Testis (tissue), 2 donors: Measurements from ENCODE around the gene GPR137.

ENCODE experiments used
- POLR2A ChIP-seq: fragments of 450-650 bp; IDR thresholded peaks from one replicate; pipeline ENCODE4 v1.6.1; 2017; ENCODE audit warnings: antibody characterized with exemption, mild to moderate bottlenecking, moderate library complexity
- TF ChIP-seq, protein P1 (sequence below), 3 experiments: fragments of 450-650 bp in 2 of 3; fragments of 200-600 bp in 1 of 3; sonication (generic) in 1 of 3; IDR thresholded peaks; one replicate each; pipeline ENCODE4 v1.5.1; 2016 to 2019; ENCODE audit warnings: antibody characterized with exemption in 3 of 3, mild to moderate bottlenecking in 2 of 3, moderate library complexity in 1 of 3

DNA sequence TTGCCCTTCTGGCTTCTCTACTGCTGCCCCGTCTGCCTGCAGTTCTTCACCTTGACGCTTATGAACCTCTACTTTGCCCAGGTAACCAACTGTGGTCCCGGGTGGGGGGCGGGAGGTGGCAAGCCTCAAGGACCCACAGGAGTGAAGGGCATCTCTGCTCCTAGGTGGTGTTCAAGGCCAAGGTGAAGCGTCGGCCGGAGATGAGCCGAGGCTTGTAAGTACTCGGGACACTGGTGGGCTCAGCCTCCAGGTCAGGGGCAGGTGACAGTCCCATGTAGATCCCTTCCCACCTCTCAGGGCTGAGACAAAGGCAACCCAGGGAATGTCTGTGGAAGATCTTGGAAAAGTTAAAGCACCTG lies 1.1 kb downstream of the GPR137 start:
- TF ChIP-seq, protein P1, sequence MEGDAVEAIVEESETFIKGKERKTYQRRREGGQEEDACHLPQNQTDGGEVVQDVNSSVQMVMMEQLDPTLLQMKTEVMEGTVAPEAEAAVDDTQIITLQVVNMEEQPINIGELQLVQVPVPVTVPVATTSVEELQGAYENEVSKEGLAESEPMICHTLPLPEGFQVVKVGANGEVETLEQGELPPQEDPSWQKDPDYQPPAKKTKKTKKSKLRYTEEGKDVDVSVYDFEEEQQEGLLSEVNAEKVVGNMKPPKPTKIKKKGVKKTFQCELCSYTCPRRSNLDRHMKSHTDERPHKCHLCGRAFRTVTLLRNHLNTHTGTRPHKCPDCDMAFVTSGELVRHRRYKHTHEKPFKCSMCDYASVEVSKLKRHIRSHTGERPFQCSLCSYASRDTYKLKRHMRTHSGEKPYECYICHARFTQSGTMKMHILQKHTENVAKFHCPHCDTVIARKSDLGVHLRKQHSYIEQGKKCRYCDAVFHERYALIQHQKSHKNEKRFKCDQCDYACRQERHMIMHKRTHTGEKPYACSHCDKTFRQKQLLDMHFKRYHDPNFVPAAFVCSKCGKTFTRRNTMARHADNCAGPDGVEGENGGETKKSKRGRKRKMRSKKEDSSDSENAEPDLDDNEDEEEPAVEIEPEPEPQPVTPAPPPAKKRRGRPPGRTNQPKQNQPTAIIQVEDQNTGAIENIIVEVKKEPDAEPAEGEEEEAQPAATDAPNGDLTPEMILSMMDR (IDR thresholded peaks at IDR 0.05): no peak
- no peak for TF ChIP-seq POLR2A
